Ectodermal cell (in vitro differentiated cells): ENCODE results near the gene CRYGB. TPM values are rescaled to one million over a fixed set of nuclear protein-coding genes. Genes with fewer than 3 reads are reported as not detected.

Experiments used
- H3K27ac ChIP-seq: 2 replicates; pipeline ENCODE4 v1.7.0; 2013; ENCODE audit warnings: mild to moderate bottlenecking, low read depth, low read length; ENCODE audit not compliant: insufficient read depth, poor library complexity, severe bottlenecking
- H3K27me3 ChIP-seq: 2 replicates; pipeline ENCODE4 v1.7.0; 2013; ENCODE audit warnings: mild to moderate bottlenecking, low read length; ENCODE audit not compliant: insufficient read depth, control insufficient read depth, poor library complexity, severe bottlenecking
- H3K36me3 ChIP-seq: one replicate; pipeline ENCODE4 v1.7.0; 2013; ENCODE audit warnings: low read length; ENCODE audit not compliant: control insufficient read depth, insufficient read depth
- H3K4me1 ChIP-seq: one replicate; pipeline ENCODE4 v1.7.0; 2013; ENCODE audit warnings: low read length; ENCODE audit not compliant: control insufficient read depth, insufficient read depth
- H3K4me3 ChIP-seq: 2 replicates; pipeline ENCODE4 v1.7.0; 2013; ENCODE audit warnings: low read depth, low read length, control low read depth; ENCODE audit not compliant: insufficient read depth
- H3K9me3 ChIP-seq: 2 replicates; pipeline ENCODE4 v1.7.0; 2013; ENCODE audit warnings: mild to moderate bottlenecking, low read length, moderate library complexity; ENCODE audit not compliant: control insufficient read depth
- WGBS, 2 experiments: methylation state at CpG; one replicate each; pipeline ENCODE4 v1.1.7; 2013; ENCODE audit warnings: missing lambda C conversion rate in 2 of 2; 5-methylcytosine and 5-hydroxymethylcytosine counted together
- polyA plus RNA-seq, 4 experiments: library from polyadenylated mRNA; stranded (reverse); fragments of 50-300 nt; gene quantifications; one replicate each; pipeline ENCODE4 v1.2.3, GENCODE V29; 2013

The CRYGB gene, protein sequence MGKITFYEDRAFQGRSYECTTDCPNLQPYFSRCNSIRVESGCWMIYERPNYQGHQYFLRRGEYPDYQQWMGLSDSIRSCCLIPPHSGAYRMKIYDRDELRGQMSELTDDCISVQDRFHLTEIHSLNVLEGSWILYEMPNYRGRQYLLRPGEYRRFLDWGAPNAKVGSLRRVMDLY
- polyA plus RNA-seq (2013, experiment 1 of 4), result not detected
- polyA plus RNA-seq (2013, experiment 2 of 4), result not detected
- not detected for polyA plus RNA-seq (2013, experiment 3 of 4)
- not detected for polyA plus RNA-seq (2013, experiment 4 of 4)

GRCh38 chr2:208146006-208146405, at the start of gene CRYGB:
CRYGB (minus strand) TSS chr2:208146158; CDS start chr2:208146120, 38 bp downstream.
- no peaks in the 10 kb centered on the region for H3K4me1 ChIP-seq
- WGBS, 2 experiments, result 63 to 66% methylated on average over 6 of the region's 6 CpGs
- no peak within 1 kb of the TSS for H3K4me3 ChIP-seq
- H3K36me3 ChIP-seq, result no peaks in the 10 kb centered on the region
- H3K27ac ChIP-seq, result no peak within 1 kb of the TSS
- no peaks in the 10 kb centered on the region for H3K9me3 ChIP-seq
- no peaks in the 10 kb centered on the region for H3K27me3 ChIP-seq

GRCh38 chr2:208195531-208195930, 49.6 kb upstream of the CRYGB start:
- 94% methylated on average over 3 of the region's 3 CpGs for WGBS, 2 experiments
- Histone ChIP-seq H3K4me1 (peaks cover 4% of the 10 kb centered on the region), H3K36me3 (no peaks in the 10 kb centered on the region), H3K27ac (no peak overlapping the region), H3K4me3 (no peak overlapping the region), H3K9me3 (no peaks in the 10 kb centered on the region), H3K27me3 (no peaks in the 10 kb centered on the region)

GRCh38 chr2:208192611-208193236, 46.8 kb upstream of the CRYGB start:
- no peaks in the 10 kb centered on the region for H3K9me3 ChIP-seq
- H3K4me3 ChIP-seq, result no peak overlapping the region
- WGBS, 2 experiments, result 93% methylated on average over 7 to 8 of the region's 8 CpGs
- no peaks in the 10 kb centered on the region for H3K36me3 ChIP-seq
- peaks cover 26% of the 10 kb centered on the region for H3K4me1 ChIP-seq
- H3K27ac ChIP-seq, result no peak overlapping the region
- H3K27me3 ChIP-seq, result no peaks in the 10 kb centered on the region

DNA sequence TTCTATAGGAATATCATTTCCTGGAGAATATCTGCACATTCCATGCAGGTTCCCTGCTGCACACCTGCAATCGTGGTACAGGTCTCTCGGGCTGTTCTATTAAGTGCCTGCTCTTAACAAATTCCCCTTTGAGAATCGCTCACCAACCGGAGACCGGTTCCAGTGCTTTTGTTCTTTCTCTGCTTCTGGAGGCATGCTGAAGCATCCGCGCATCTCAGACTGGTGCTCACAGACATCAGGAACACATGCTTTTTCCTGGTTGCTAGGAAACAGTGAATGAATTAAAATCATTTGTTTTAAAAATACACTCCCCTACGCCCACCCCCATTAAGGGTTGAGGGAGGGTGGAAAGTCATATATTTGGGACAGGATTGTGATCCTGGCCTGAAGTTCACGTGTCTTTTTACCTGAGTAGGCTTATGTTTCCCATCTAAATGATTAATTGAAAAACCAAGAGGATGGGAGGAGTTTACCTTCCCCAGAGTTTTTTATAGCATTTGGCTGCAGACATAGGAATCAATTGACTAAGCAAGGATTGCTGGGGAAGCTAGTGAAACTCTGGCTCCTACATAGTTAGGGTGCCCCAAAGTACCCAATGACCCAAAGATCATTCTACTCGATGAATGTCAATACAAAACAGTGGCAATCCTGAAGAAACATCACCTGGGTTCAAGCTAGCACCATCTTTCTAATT, 44.0 kb upstream of the CRYGB start, which contains the start of gene C2orf80:
C2orf80 (minus strand) TSS at position 221 of the 694 bp plus-strand sequence. CDS start 3,044 bp downstream, outside the sequence.
- 53 to 69% methylated on average over 9 to 10 of the region's 10 CpGs for WGBS, 2 experiments

DNA sequence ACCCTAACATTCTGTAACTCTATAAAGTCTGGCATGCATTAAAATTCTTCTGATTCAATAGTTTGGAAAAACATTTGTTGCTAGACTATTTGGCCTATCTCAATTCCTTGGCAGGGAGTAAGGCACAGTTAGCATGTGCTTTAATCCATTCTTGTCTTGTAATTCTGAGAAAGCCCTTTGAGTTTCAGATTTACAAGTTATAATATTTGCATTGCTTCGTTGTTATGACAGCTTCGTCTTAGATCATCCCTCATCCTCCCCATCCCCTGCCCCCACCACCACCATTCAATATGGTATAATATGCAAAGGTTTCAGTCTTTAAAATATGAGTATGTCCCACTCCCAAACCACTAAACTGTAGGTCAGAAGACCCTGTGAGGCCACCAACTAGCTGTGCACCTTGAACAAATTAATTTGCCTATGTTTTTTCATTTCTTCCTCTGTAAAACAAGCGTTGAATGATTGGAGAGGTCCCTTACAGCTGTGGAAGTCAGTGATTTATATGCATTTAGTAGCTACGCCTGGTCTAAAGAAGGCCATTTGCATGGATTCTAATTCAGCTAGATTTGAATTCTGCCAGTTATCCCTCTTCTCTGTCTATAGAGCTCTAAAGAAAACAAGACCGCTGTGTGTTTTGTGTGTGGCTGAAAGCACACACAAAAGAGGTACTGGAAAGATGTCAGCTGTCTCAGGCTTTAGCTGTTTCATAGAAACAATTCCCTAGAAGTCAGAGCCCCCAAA, 43.3 kb upstream of the CRYGB start:
- H3K36me3 ChIP-seq, result no peaks in the 10 kb centered on the region
- peak overlapping the region; percentile 91 for H3K27ac ChIP-seq
- no peaks in the 10 kb centered on the region for H3K9me3 ChIP-seq
- no peaks in the 10 kb centered on the region for H3K27me3 ChIP-seq
- no peak overlapping the region for H3K4me3 ChIP-seq
- WGBS, 2 experiments, result 51 to 75% methylated on average over 3 of the region's 5 CpGs
- H3K4me1 ChIP-seq, result peaks cover 41% of the 10 kb centered on the region

More for the DNA sequence above, 44.0 kb upstream of the CRYGB start, which contains the start of gene C2orf80:
- Histone ChIP-seq H3K27ac (peak within 1 kb of the TSS; percentile 91), H3K4me1 (peaks cover 34% of the 10 kb centered on the region), H3K27me3 (no peaks in the 10 kb centered on the region), H3K36me3 (no peaks in the 10 kb centered on the region), H3K9me3 (no peaks in the 10 kb centered on the region), H3K4me3 (no peak within 1 kb of the TSS)

- Histone ChIP-seq H3K36me3 (no peaks in the 10 kb centered on the region), H3K27me3 (no peaks in the 10 kb centered on the region), H3K9me3 (no peaks in the 10 kb centered on the region), H3K4me3 (no peak overlapping the region), H3K27ac (no peak overlapping the region), H3K4me1 (peaks cover 50% of the 10 kb centered on the region)
- WGBS, 2 experiments, result 87 to 93% methylated on average over 2 of the region's 2 CpGs
Measured at GRCh38 chr2:208186893-208187292, 40.9 kb upstream of the CRYGB start.

- H3K4me3 ChIP-seq, result no peak overlapping the region
- no peaks in the 10 kb centered on the region for H3K27me3 ChIP-seq
- H3K9me3 ChIP-seq, result no peaks in the 10 kb centered on the region
- no peaks in the 10 kb centered on the region for H3K36me3 ChIP-seq
- H3K4me1 ChIP-seq, result peaks cover 50% of the 10 kb centered on the region
- WGBS, 2 experiments, result 61 to 67% methylated on average over 5 of the region's 5 CpGs
- no peak overlapping the region for H3K27ac ChIP-seq
Measured at GRCh38 chr2:208186465-208186864, 40.5 kb upstream of the CRYGB start.

- Histone ChIP-seq H3K36me3 (no peaks in the 10 kb centered on the region), H3K27me3 (no peaks in the 10 kb centered on the region), H3K27ac (no peak overlapping the region), H3K4me3 (no peak overlapping the region), H3K9me3 (no peaks in the 10 kb centered on the region), H3K4me1 (peaks cover 33% of the 10 kb centered on the region)
- WGBS, 2 experiments, result 9 to 20% methylated on average over 8 to 11 of the region's 12 CpGs
Measured at GRCh38 chr2:208183972-208184705, 38.2 kb upstream of the CRYGB start.

DNA sequence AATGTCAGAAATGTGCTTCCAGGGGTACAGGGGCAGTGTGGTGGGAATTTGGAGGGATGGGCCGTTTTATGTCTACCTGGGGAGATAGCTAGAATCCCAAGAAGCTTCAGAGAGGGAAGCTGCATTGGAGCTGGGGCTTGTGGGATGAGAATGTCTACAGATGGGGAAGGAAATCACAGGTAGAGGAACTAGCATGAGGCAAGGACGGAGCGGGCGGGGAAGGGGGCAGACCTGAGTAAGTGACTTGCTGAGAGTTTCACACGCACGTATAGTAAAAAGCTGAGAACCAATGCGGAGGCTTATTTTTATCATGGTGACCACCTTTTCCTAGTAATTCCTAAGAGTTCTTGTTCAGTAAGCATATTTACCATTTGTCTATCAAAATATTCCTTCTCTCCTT, 37.6 kb upstream of the CRYGB start:
- Histone ChIP-seq H3K27ac (no peak overlapping the region), H3K4me1 (peaks cover 27% of the 10 kb centered on the region), H3K36me3 (no peaks in the 10 kb centered on the region), H3K9me3 (no peaks in the 10 kb centered on the region), H3K27me3 (no peaks in the 10 kb centered on the region), H3K4me3 (no peak overlapping the region)
- WGBS, 2 experiments, result 24 to 26% methylated on average over 7 of the region's 7 CpGs
